DND-41 (cell line): ENCODE results near the gene TNIK.

ENCODE experiments used
- ATAC-seq: fragments of 200-7000 bp; cut with Tn5 transposase; 3 replicates; pipeline ENCODE4 v1.9.1; 2021; ENCODE audit warnings: low read depth; ENCODE audit not compliant: insufficient read depth
- DNase-seq: peaks from one replicate; pipeline ENCODE4 v3.0.0-alpha.2; 2020
- H2AFZ ChIP-seq: 2 replicates; pipeline ENCODE4 v1.6.0; 2012; ENCODE audit warnings: low read depth, low read length
- H3K27ac ChIP-seq: 2 replicates; pipeline ENCODE4 v1.5.1; 2012; ENCODE audit warnings: low read length, inconsistent platforms
- H3K27me3 ChIP-seq: fragments of 200-600 bp; sonication (generic); 2 replicates; pipeline ENCODE4 v1.6.0; 2012; ENCODE audit warnings: low read length, mild to moderate bottlenecking, inconsistent platforms; ENCODE audit not compliant: insufficient read depth, poor library complexity
- H3K36me3 ChIP-seq: 2 replicates; pipeline ENCODE4 v1.5.1; 2012; ENCODE audit warnings: low read length, inconsistent platforms; ENCODE audit not compliant: insufficient read depth
- H3K4me1 ChIP-seq: 2 replicates; pipeline ENCODE4 v1.5.1; 2012; ENCODE audit warnings: mild to moderate bottlenecking, low read length; ENCODE audit not compliant: insufficient read depth
- H3K4me2 ChIP-seq: 2 replicates; pipeline ENCODE4 v1.6.0; 2012; ENCODE audit warnings: mild to moderate bottlenecking, moderate library complexity, low read length, inconsistent platforms; ENCODE audit not compliant: insufficient read depth
- H3K4me3 ChIP-seq, 2 experiments: fragments of 200-600 bp in 1 of 2; shearing (Covaris generic) in 1 of 2; 2 replicates each; pipeline ENCODE4 v1.5.1; 2012 to 2016; ENCODE audit warnings: inconsistent platforms in 2 of 2, low read length in 2 of 2, mild to moderate bottlenecking in 2 of 2, low read depth in 1 of 2, moderate library complexity in 1 of 2
- H3K79me2 ChIP-seq: 2 replicates; pipeline ENCODE4 v1.6.0; 2012; ENCODE audit warnings: low read length, inconsistent platforms; ENCODE audit not compliant: insufficient read depth
- H3K9ac ChIP-seq: 2 replicates; pipeline ENCODE4 v1.6.0; 2012; ENCODE audit warnings: low read depth, mild to moderate bottlenecking, inconsistent platforms, low read length, moderate library complexity
- H3K9me3 ChIP-seq: 2 replicates; pipeline ENCODE4 v1.5.1; 2012; ENCODE audit warnings: low read length, moderate library complexity, mild to moderate bottlenecking, inconsistent platforms; ENCODE audit not compliant: insufficient read depth, severe bottlenecking
- H4K20me1 ChIP-seq: 2 replicates; pipeline ENCODE4 v1.6.0; 2012; ENCODE audit warnings: low read length; ENCODE audit not compliant: insufficient read depth
- EZH2 ChIP-seq: IDR thresholded peaks from 3 replicates; pipeline ENCODE4 v1.6.1; 2012; ENCODE audit warnings: borderline replicate concordance, low read depth, mild to moderate bottlenecking, moderate library complexity, low read length, inconsistent platforms; ENCODE audit not compliant: severe bottlenecking
- TF ChIP-seq, protein P1 (sequence below): IDR thresholded peaks from 2 replicates; pipeline ENCODE4 v1.5.1; 2012; ENCODE audit warnings: borderline replicate concordance, low read length, moderate library complexity, mild to moderate bottlenecking; ENCODE audit not compliant: poor library complexity, severe bottlenecking; ENCODE audit errors: extremely low read depth

The TNIK gene

DNA sequence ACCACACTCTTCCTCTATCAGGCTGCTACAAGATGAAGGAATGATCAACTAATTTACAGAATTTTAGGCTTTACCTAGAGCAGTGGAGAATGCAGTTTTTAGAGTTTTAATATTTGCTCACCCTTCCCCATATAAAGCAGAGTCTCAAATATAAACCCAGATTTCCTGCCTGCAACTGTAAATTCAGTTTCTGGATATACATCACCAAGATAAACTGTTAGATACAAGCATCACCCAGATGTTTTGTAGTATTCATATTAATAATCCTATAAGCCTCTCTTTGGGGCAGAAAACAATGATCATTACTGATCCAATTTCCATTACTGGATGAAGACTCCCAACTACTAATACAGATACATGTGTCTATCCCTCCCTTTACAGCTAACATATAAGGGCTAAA is 205.9 kb downstream of the TNIK start:
- H3K79me2 ChIP-seq = no peaks in the 10 kb centered on the region
- ATAC-seq (no peak), DNase-seq (no peak)
- H4K20me1 ChIP-seq = no peaks in the 10 kb centered on the region
- no peaks in the 10 kb centered on the region for H3K4me1 ChIP-seq
- H3K4me2 ChIP-seq = no peak overlapping the region
- no peak overlapping the region for H3K27ac ChIP-seq
- no peak overlapping the region for H3K9ac ChIP-seq
- no peaks in the 10 kb centered on the region for H3K9me3 ChIP-seq
- H2AFZ ChIP-seq = no peak overlapping the region
- H3K27me3 ChIP-seq = no peaks in the 10 kb centered on the region
- no peak for TF ChIP-seq EZH2
- TF ChIP-seq, protein P1, sequence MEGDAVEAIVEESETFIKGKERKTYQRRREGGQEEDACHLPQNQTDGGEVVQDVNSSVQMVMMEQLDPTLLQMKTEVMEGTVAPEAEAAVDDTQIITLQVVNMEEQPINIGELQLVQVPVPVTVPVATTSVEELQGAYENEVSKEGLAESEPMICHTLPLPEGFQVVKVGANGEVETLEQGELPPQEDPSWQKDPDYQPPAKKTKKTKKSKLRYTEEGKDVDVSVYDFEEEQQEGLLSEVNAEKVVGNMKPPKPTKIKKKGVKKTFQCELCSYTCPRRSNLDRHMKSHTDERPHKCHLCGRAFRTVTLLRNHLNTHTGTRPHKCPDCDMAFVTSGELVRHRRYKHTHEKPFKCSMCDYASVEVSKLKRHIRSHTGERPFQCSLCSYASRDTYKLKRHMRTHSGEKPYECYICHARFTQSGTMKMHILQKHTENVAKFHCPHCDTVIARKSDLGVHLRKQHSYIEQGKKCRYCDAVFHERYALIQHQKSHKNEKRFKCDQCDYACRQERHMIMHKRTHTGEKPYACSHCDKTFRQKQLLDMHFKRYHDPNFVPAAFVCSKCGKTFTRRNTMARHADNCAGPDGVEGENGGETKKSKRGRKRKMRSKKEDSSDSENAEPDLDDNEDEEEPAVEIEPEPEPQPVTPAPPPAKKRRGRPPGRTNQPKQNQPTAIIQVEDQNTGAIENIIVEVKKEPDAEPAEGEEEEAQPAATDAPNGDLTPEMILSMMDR = no peak
- H3K36me3 ChIP-seq = no peaks in the 10 kb centered on the region
- H3K4me3 ChIP-seq = no peak overlapping the region

DNA sequence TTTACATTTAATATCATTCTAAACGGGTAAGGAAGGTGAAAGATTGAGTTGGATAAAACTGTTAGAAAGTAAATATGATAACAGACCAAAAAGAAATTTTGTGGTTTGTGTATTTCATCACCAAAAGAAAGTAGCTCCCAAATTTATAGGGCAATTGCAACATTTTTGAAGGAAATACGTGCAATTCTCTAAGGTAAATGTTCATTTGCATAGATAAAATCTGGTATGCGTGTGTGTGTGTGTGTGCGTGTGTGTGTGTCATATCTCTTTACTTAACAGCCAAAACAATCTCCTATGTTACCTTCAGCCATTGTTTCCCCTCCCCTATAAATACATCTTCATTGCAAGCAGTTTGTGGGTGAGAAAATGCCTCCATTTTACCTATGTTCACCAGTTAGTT is 208.4 kb downstream of the TNIK start:
- H3K27me3 ChIP-seq = no peaks in the 10 kb centered on the region
- ATAC-seq (no peak), DNase-seq (no peak)
- no peaks in the 10 kb centered on the region for H4K20me1 ChIP-seq
- TF ChIP-seq EZH2 = no peak
- TF ChIP-seq, protein P1 = no peak
- H3K4me3 ChIP-seq = no peak overlapping the region
- H3K9ac ChIP-seq = no peak overlapping the region
- no peak overlapping the region for H3K4me2 ChIP-seq
- H3K9me3 ChIP-seq = no peaks in the 10 kb centered on the region
- H3K4me1 ChIP-seq = no peaks in the 10 kb centered on the region
- no peak overlapping the region for H3K27ac ChIP-seq
- H2AFZ ChIP-seq = no peak overlapping the region
- H3K79me2 ChIP-seq = no peaks in the 10 kb centered on the region
- H3K36me3 ChIP-seq = no peaks in the 10 kb centered on the region

DNA sequence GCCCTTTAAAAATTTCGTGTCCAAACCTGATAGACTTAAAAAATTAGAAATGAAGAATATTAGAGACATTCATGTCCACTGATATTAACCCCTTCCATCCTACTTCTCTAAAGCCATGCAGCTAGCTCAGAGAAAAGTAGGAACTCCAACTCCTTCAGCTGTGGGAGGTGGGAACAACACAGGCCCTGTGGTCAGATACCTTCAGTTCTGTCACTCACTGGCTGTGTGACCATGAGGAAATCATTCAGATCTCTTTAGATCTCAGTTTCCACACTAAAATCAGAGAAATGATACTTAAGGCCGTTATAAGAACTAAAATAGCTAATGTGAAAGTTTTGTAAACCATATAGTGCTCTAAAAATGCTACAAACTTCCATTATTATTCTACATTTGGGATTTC is 209.8 kb downstream of the TNIK start:
- DNase-seq (no peak), ATAC-seq (no peak)
- Histone ChIP-seq H3K27me3 (no peaks in the 10 kb centered on the region), H3K9me3 (no peaks in the 10 kb centered on the region), H3K79me2 (no peaks in the 10 kb centered on the region), H3K9ac (no peak overlapping the region), H3K36me3 (no peaks in the 10 kb centered on the region), H2AFZ (no peak overlapping the region), H3K4me1 (no peaks in the 10 kb centered on the region), H4K20me1 (no peaks in the 10 kb centered on the region), H3K4me3 (no peak overlapping the region), H3K4me2 (no peak overlapping the region), H3K27ac (no peak overlapping the region)
- TF ChIP-seq EZH2 = no peak
- TF ChIP-seq, protein P1 = no peak

DNA sequence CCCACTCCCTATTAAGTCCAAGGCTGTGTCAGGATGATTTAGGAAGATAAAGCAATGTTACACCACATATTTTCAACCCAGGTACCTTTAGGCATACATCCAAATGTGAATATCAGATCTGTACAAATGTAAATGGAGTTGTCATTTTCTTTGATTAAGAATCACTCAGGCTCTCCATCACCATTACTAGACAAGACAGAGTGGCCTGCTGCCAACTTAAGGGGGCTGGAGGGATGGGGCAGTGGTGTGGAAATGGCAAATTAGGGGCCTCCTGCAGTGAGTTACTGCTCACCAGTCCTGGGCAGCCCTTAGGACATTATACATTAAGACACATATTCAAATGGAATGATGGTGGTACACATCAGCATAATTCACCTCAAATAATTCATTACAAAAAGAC is 211.0 kb downstream of the TNIK start:
- H3K9ac ChIP-seq = no peak overlapping the region
- no peak overlapping the region for H3K27ac ChIP-seq
- H4K20me1 ChIP-seq = no peaks in the 10 kb centered on the region
- DNase-seq (no peak), ATAC-seq (no peak)
- H3K36me3 ChIP-seq = no peaks in the 10 kb centered on the region
- no peak overlapping the region for H2AFZ ChIP-seq
- no peaks in the 10 kb centered on the region for H3K4me1 ChIP-seq
- no peak overlapping the region for H3K4me3 ChIP-seq
- H3K27me3 ChIP-seq = no peaks in the 10 kb centered on the region
- no peak overlapping the region for H3K4me2 ChIP-seq
- TF ChIP-seq, protein P1 = no peak
- TF ChIP-seq EZH2 = no peak
- H3K9me3 ChIP-seq = no peaks in the 10 kb centered on the region
- no peaks in the 10 kb centered on the region for H3K79me2 ChIP-seq
